Mesenchymal stem cell (in vitro differentiated cells and primary cell): ENCODE results near the gene NPBWR2.

Experiments
- DNase-seq: peaks from one replicate; pipeline ENCODE4 v3.0.0-alpha.2; 2013
- H2AFZ ChIP-seq: one replicate; pipeline ENCODE4 v1.6.1; 2013; ENCODE audit warnings: low read depth, mild to moderate bottlenecking, control low read depth, inconsistent platforms, low read length, moderate library complexity
- H2AK5ac ChIP-seq: 2 replicates; pipeline ENCODE4 v1.6.1; 2013; ENCODE audit warnings: low read length, moderate library complexity, mild to moderate bottlenecking, inconsistent platforms; ENCODE audit not compliant: severe bottlenecking
- H2BK120ac ChIP-seq: one replicate; pipeline ENCODE4 v1.6.1; 2013; ENCODE audit warnings: low read depth, mild to moderate bottlenecking, inconsistent platforms, low read length, moderate library complexity
- H2BK12ac ChIP-seq, 2 experiments: one replicate each; pipeline ENCODE4 v1.6.1; 2013; ENCODE audit warnings: inconsistent platforms in 2 of 2, low read length in 2 of 2, mild to moderate bottlenecking in 2 of 2, moderate library complexity in 2 of 2, control low read depth in 1 of 2
- H2BK15ac ChIP-seq: one replicate; pipeline ENCODE4 v1.6.1; 2013; ENCODE audit warnings: mild to moderate bottlenecking, low read depth, inconsistent platforms; ENCODE audit not compliant: poor library complexity, severe bottlenecking
- H2BK5ac ChIP-seq: 2 replicates; pipeline ENCODE4 v1.6.1; 2013; ENCODE audit warnings: low read depth, mild to moderate bottlenecking, low read length, control low read depth, inconsistent platforms; ENCODE audit not compliant: poor library complexity, severe bottlenecking
- H3K14ac ChIP-seq, 2 experiments: one replicate each; pipeline ENCODE4 v1.6.1; 2013; ENCODE audit warnings: inconsistent platforms in 2 of 2, low read length in 2 of 2, control low read depth in 1 of 2, mild to moderate bottlenecking in 1 of 2, moderate library complexity in 1 of 2
- H3K18ac ChIP-seq, 2 experiments: one replicate each; pipeline ENCODE4 v1.6.1; 2013; ENCODE audit warnings: inconsistent platforms in 2 of 2, low read length in 2 of 2, control low read depth in 1 of 2, low read depth in 1 of 2, mild to moderate bottlenecking in 1 of 2
- H3K23ac ChIP-seq, 2 experiments: one replicate each; pipeline ENCODE4 v1.6.1; 2013; ENCODE audit warnings: inconsistent platforms in 2 of 2, low read length in 2 of 2, mild to moderate bottlenecking in 2 of 2, moderate library complexity in 2 of 2, control low read depth in 1 of 2
- H3K27ac ChIP-seq: 2 replicates; pipeline ENCODE4 v1.5.1; 2013; ENCODE audit warnings: mild to moderate bottlenecking, moderate library complexity, low read length, control low read depth, inconsistent platforms; ENCODE audit not compliant: poor library complexity, severe bottlenecking
- H3K27me3 ChIP-seq, 2 experiments: 2 replicates each; pipeline versions ENCODE4 v1.6.1 to v1.7.0; 2013; ENCODE audit warnings: low read length in 2 of 2, mild to moderate bottlenecking in 2 of 2, moderate library complexity in 2 of 2, control low read depth in 1 of 2, inconsistent platforms in 1 of 2; ENCODE audit not compliant: control insufficient read depth in 1 of 2, insufficient read depth in 1 of 2
- H3K36me3 ChIP-seq, 2 experiments: 2 replicates each; pipeline versions ENCODE4 v1.6.1 to v1.7.0; 2013; ENCODE audit warnings: low read length in 2 of 2, control low read depth in 1 of 2, inconsistent platforms in 1 of 2, low read depth in 1 of 2, mild to moderate bottlenecking in 1 of 2; ENCODE audit not compliant: insufficient read depth in 2 of 2, control insufficient read depth in 1 of 2
- H3K4ac ChIP-seq, 2 experiments: one replicate each; pipeline ENCODE4 v1.6.1; 2013; ENCODE audit warnings: inconsistent platforms in 2 of 2, low read length in 2 of 2, mild to moderate bottlenecking in 2 of 2, moderate library complexity in 2 of 2, control low read depth in 1 of 2, low read depth in 1 of 2
- H3K4me1 ChIP-seq: 2 replicates; pipeline ENCODE4 v1.6.1; 2013; ENCODE audit warnings: low read depth, low read length, control low read depth; ENCODE audit not compliant: control insufficient read depth, insufficient read depth
- H3K4me2 ChIP-seq: 2 replicates; pipeline ENCODE4 v1.6.1; 2013; ENCODE audit warnings: low read length, mild to moderate bottlenecking, inconsistent platforms; ENCODE audit not compliant: poor library complexity, severe bottlenecking
- H3K4me3 ChIP-seq, 2 experiments: 2 replicates each; pipeline versions ENCODE4 v1.5.1 to v1.7.0; 2013; ENCODE audit warnings: low read length in 2 of 2, mild to moderate bottlenecking in 2 of 2, control low read depth in 1 of 2, low read depth in 1 of 2; ENCODE audit not compliant: insufficient read depth in 1 of 2
- H3K79me1 ChIP-seq: replicated peaks from 2 replicates; pipeline ENCODE4 v1.6.1; 2013; ENCODE audit warnings: mild to moderate bottlenecking, control low read depth, low read length, inconsistent platforms; ENCODE audit not compliant: poor library complexity, severe bottlenecking
- H3K9ac ChIP-seq: 2 replicates; pipeline ENCODE4 v1.7.0; 2013; ENCODE audit warnings: mild to moderate bottlenecking, low read length, moderate library complexity
- H3K9me3 ChIP-seq: 2 replicates; pipeline ENCODE4 v1.7.0; 2013; ENCODE audit warnings: mild to moderate bottlenecking, low read length; ENCODE audit not compliant: control insufficient read depth
- H4K8ac ChIP-seq: one replicate; pipeline ENCODE4 v1.6.1; 2013; ENCODE audit warnings: inconsistent platforms, mild to moderate bottlenecking, low read length, moderate library complexity
- H4K91ac ChIP-seq: one replicate; pipeline ENCODE4 v1.6.1; 2013; ENCODE audit warnings: mild to moderate bottlenecking, low read length, inconsistent platforms
- WGBS: methylation state at CpG from one replicate; pipeline ENCODE4 v1.1.7; 2013; ENCODE audit warnings: mixed read lengths; 5-methylcytosine and 5-hydroxymethylcytosine counted together

The NPBWR2 gene

DNA sequence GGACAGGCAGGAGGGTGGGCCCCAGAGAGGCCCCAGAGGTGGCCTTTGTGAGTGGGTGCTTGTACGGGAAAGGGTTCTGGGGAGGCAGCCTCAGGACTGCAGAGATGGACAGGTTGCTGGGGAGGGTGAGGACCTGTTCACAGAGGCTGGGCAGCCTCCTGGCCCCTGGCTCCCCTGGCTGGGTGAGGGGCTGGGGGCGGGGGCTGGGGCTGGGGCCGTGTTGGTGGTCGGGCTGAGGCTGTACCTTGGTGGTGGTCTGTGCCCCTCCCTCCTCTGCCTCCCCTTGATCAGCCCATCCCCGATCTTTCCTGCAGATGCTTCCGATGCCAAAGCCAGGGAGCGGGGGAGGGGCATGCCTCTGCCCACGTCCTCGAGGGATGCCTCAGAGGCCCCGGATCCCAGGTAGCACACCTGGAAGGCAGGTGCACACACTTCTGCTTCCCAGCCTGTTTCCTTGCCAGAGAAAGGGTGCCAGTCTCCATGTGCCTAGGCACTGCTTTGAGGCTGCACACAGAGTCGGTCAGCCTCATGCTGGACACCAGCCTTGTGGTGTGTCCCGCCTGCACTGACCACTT is 39.5 kb downstream of the NPBWR2 start:
- no peaks in the 10 kb centered on the region for H3K27me3 ChIP-seq
- peaks cover 9 to 50% of the 10 kb centered on the region in 2 experiments for H3K36me3 ChIP-seq
- DNase-seq = no peak
- H2AK5ac ChIP-seq = peak overlapping the region; percentile 10
- no peak overlapping the region for H3K4me3 ChIP-seq
- no peak overlapping the region for H2BK15ac ChIP-seq
- H3K79me1 ChIP-seq = peaks cover 11% of the 10 kb centered on the region
- no peak overlapping the region for H2BK120ac ChIP-seq
- no peak overlapping the region for H2BK12ac ChIP-seq
- no peak overlapping the region for H3K23ac ChIP-seq
- H3K4me2 ChIP-seq = no peak overlapping the region
- H3K9me3 ChIP-seq = no peaks in the 10 kb centered on the region
- 86% methylated on average over 9 of the region's 12 CpGs for WGBS
- no peak overlapping the region for H4K8ac ChIP-seq
- no peak overlapping the region for H4K91ac ChIP-seq
- H3K27ac ChIP-seq = no peak overlapping the region
- no peak overlapping the region for H3K4ac ChIP-seq
- no peak overlapping the region for H3K14ac ChIP-seq
- H3K9ac ChIP-seq = no peak overlapping the region
- H3K4me1 ChIP-seq = peaks cover 41% of the 10 kb centered on the region
- no peak overlapping the region for H3K18ac ChIP-seq
- H2AFZ ChIP-seq = no peak overlapping the region
- H2BK5ac ChIP-seq = no peak overlapping the region

GRCh38 chr20:64067005-64067632 is 40.2 kb downstream of the NPBWR2 start:
- Histone ChIP-seq H3K4me3 (no peak overlapping the region), H3K18ac (no peak overlapping the region), H4K91ac (no peak overlapping the region), H4K8ac (no peak overlapping the region), H3K23ac (no peak overlapping the region), H2AK5ac (peak overlapping the region; percentile 10), H2BK120ac (no peak overlapping the region), H3K36me3 (peaks cover 2 to 43% of the 10 kb centered on the region in 2 experiments), H3K4ac (peak overlapping the region in 1 of 2 experiments; percentile 24), H3K4me1 (peaks cover 47% of the 10 kb centered on the region), H3K27ac (no peak overlapping the region), H2BK5ac (no peak overlapping the region), H3K27me3 (no peaks in the 10 kb centered on the region), H3K79me1 (peaks cover 11% of the 10 kb centered on the region), H3K9me3 (no peaks in the 10 kb centered on the region), H2BK12ac (no peak overlapping the region), H3K14ac (no peak overlapping the region), H3K4me2 (no peak overlapping the region), H2BK15ac (no peak overlapping the region), H3K9ac (no peak overlapping the region), H2AFZ (no peak overlapping the region)
- WGBS = 84% methylated on average over 6 of the region's 6 CpGs
- no peak for DNase-seq

- Histone ChIP-seq H3K4ac (no peak overlapping the region), H2AFZ (no peak overlapping the region), H4K8ac (no peak overlapping the region), H3K18ac (peak overlapping the region in 1 of 2 experiments; percentile 31), H4K91ac (peak overlapping the region; percentile 46), H3K4me3 (no peak overlapping the region), H2AK5ac (peak overlapping the region; percentile 33), H3K4me2 (no peak overlapping the region), H2BK15ac (no peak overlapping the region), H3K23ac (no peak overlapping the region), H3K14ac (no peak overlapping the region), H3K79me1 (peaks cover 11% of the 10 kb centered on the region), H3K36me3 (peaks cover 0 to 33% of the 10 kb centered on the region in 2 experiments), H2BK12ac (peak overlapping the region in 1 of 2 experiments; percentile 57), H2BK5ac (no peak overlapping the region), H3K27me3 (no peaks in the 10 kb centered on the region), H3K27ac (no peak overlapping the region), H3K9ac (no peak overlapping the region), H3K9me3 (no peaks in the 10 kb centered on the region), H2BK120ac (no peak overlapping the region), H3K4me1 (peaks cover 50% of the 10 kb centered on the region)
- WGBS = 36% methylated on average over 5 of the region's 5 CpGs
- DNase-seq = peak; percentile 79
Measured at GRCh38 chr20:64065974-64066343, 41.4 kb downstream of the NPBWR2 start.

GRCh38 chr20:64065062-64065973 is 42.0 kb downstream of the NPBWR2 start:
- peak overlapping the region; percentile 60 for H2AK5ac ChIP-seq
- H3K79me1 ChIP-seq = peaks cover 11% of the 10 kb centered on the region
- peaks cover 0 to 27% of the 10 kb centered on the region in 2 experiments for H3K36me3 ChIP-seq
- H3K9ac ChIP-seq = no peak overlapping the region
- H3K4me2 ChIP-seq = no peak overlapping the region
- H3K4me3 ChIP-seq = no peak overlapping the region
- no peak overlapping the region for H2BK15ac ChIP-seq
- no peak overlapping the region for H2BK120ac ChIP-seq
- H2BK12ac ChIP-seq = peak overlapping the region in 1 of 2 experiments; percentile 57
- no peak overlapping the region for H3K27ac ChIP-seq
- H3K23ac ChIP-seq = no peak overlapping the region
- DNase-seq = no peak
- H3K14ac ChIP-seq = no peak overlapping the region
- H4K91ac ChIP-seq = peak overlapping the region; percentile 47
- WGBS = 81% methylated on average over 27 of the region's 27 CpGs
- H3K4ac ChIP-seq = no peak overlapping the region
- peak overlapping the region in 1 of 2 experiments; percentile 31 for H3K18ac ChIP-seq
- peaks cover 0 to 2% of the 10 kb centered on the region in 2 experiments for H3K27me3 ChIP-seq
- peaks cover 50% of the 10 kb centered on the region for H3K4me1 ChIP-seq
- H2BK5ac ChIP-seq = no peak overlapping the region
- no peaks in the 10 kb centered on the region for H3K9me3 ChIP-seq
- peak overlapping the region; percentile 28 for H4K8ac ChIP-seq
- H2AFZ ChIP-seq = no peak overlapping the region
